IMR-90 (cell line): ENCODE data around the gene MSRB1. TPM values are rescaled to one million over a fixed set of nuclear protein-coding genes. Genes with fewer than 3 reads are reported as not detected.

Source experiments
- ATAC-seq: fragments of 200-7000 bp; cut with Tn5 transposase; 2 replicates; pipeline ENCODE4 v1.9.1; 2020; ENCODE audit warnings: low read depth, mild to moderate bottlenecking, moderate library complexity
- BruUV-seq: library from RNA; stranded (reverse); fragments of 400-500 nt; replicated peaks from 2 replicates; lab custom pipeline; 2021; lab: Mats Ljungman, UMichigan
- CTCF ChIA-PET: fragments of 300-600 bp; formaldehyde crosslinking; extraction: SDS; loops from one replicate; lab custom pipeline; 2021; ENCODE audit warnings: antibody characterized with exemption; lab: Yijun Ruan, JAX
- POLR2A ChIA-PET: fragments of 300-600 bp; sonication (Branson Sonifier 250); formaldehyde crosslinking; loops from one replicate; lab custom pipeline; 2022; ENCODE audit warnings: antibody characterized with exemption; ENCODE audit not compliant: unreplicated experiment; lab: Charles Lee
- DNase-seq: peaks from one replicate; pipeline ENCODE4 v3.0.0; 2013
- H2AFZ ChIP-seq: replicated peaks from 2 replicates; pipeline ENCODE3; 2013; ENCODE audit warnings: low read length, mild to moderate bottlenecking; ENCODE audit not compliant: poor library complexity
- H2AK5ac ChIP-seq: 2 replicates; pipeline ENCODE4 v1.6.1; 2013; ENCODE audit warnings: low read depth, low read length, inconsistent platforms
- H2AK9ac ChIP-seq: replicated peaks from 2 replicates; pipeline ENCODE3; 2013; ENCODE audit warnings: mild to moderate bottlenecking, low read depth, low read length, moderate library complexity; ENCODE audit not compliant: poor library complexity
- H2BK120ac ChIP-seq: 2 replicates; pipeline ENCODE4 v1.6.1; 2013; ENCODE audit warnings: low read depth, low read length, inconsistent platforms
- H2BK15ac ChIP-seq: 3 replicates; pipeline ENCODE4 v1.6.1; 2013; ENCODE audit warnings: low read depth, low read length, inconsistent platforms
- H2BK20ac ChIP-seq: 2 replicates; pipeline ENCODE4 v1.6.1; 2013; ENCODE audit warnings: low read depth, mild to moderate bottlenecking, inconsistent platforms, low read length, moderate library complexity
- H2BK5ac ChIP-seq: 2 replicates; pipeline ENCODE4 v1.6.1; 2013; ENCODE audit warnings: mild to moderate bottlenecking, low read depth, low read length, inconsistent platforms; ENCODE audit not compliant: poor library complexity, severe bottlenecking
- H3K14ac ChIP-seq: replicated peaks from 2 replicates; pipeline ENCODE4 v1.6.1; 2013; ENCODE audit warnings: low read depth, low read length, inconsistent platforms
- H3K18ac ChIP-seq: 2 replicates; pipeline ENCODE4 v1.6.1; 2013; ENCODE audit warnings: low read depth, low read length, control low read depth
- H3K23ac ChIP-seq: 2 replicates; pipeline ENCODE4 v1.6.1; 2013; ENCODE audit warnings: low read depth, low read length, inconsistent platforms
- H3K27ac ChIP-seq: 2 replicates; pipeline ENCODE4 v1.5.1; 2013; ENCODE audit warnings: mild to moderate bottlenecking, control low read depth, low read length; ENCODE audit not compliant: insufficient read depth
- H3K27me3 ChIP-seq: 2 replicates; pipeline ENCODE4 v1.6.1; 2013; ENCODE audit warnings: low read length; ENCODE audit not compliant: control insufficient read depth, insufficient read depth
- H3K36me3 ChIP-seq: 2 replicates; pipeline ENCODE4 v1.6.1; 2013; ENCODE audit warnings: low read length, mixed read lengths; ENCODE audit not compliant: control insufficient read depth, insufficient read depth
- H3K4ac ChIP-seq: 2 replicates; pipeline ENCODE4 v1.6.1; 2013; ENCODE audit warnings: low read depth, low read length, inconsistent platforms
- H3K4me1 ChIP-seq: 2 replicates; pipeline ENCODE4 v1.6.1; 2013; ENCODE audit warnings: low read length, mixed read lengths; ENCODE audit not compliant: control insufficient read depth, insufficient read depth
- H3K4me2 ChIP-seq: 2 replicates; pipeline ENCODE4 v1.6.1; 2013; ENCODE audit warnings: low read depth, mild to moderate bottlenecking, control low read depth, low read length, moderate library complexity
- H3K4me3 ChIP-seq: 2 replicates; pipeline ENCODE4 v1.5.1; 2013; ENCODE audit warnings: low read depth, mild to moderate bottlenecking, control low read depth, low read length, moderate library complexity; ENCODE audit not compliant: insufficient read depth
- H3K56ac ChIP-seq: 2 replicates; pipeline ENCODE4 v1.6.1; 2013; ENCODE audit warnings: low read length, inconsistent platforms; ENCODE audit not compliant: insufficient read depth; ENCODE audit errors: extremely low read depth
- H3K79me1 ChIP-seq, 2 experiments: 2 replicates each; pipeline ENCODE4 v1.6.1; 2013; ENCODE audit warnings: low read length in 2 of 2, inconsistent platforms in 1 of 2, low read depth in 1 of 2
- H3K9ac ChIP-seq: 2 replicates; pipeline ENCODE4 v1.6.1; 2013; ENCODE audit warnings: low read depth, low read length, control low read depth
- H3K9me1 ChIP-seq: 2 replicates; pipeline ENCODE4 v1.6.1; 2013; ENCODE audit warnings: low read length, inconsistent platforms; ENCODE audit not compliant: insufficient read depth
- H3K9me3 ChIP-seq: 2 replicates; pipeline ENCODE4 v1.6.1; 2013; ENCODE audit warnings: low read length; ENCODE audit not compliant: control insufficient read depth, insufficient read depth
- H4K20me1 ChIP-seq: 2 replicates; pipeline ENCODE4 v1.6.1; 2013; ENCODE audit warnings: low read length, inconsistent platforms; ENCODE audit not compliant: insufficient read depth
- H4K5ac ChIP-seq: 2 replicates; pipeline ENCODE4 v1.6.1; 2013; ENCODE audit warnings: mild to moderate bottlenecking, low read depth, low read length, control low read depth
- H4K8ac ChIP-seq, 2 experiments: 2 replicates each; pipeline ENCODE4 v1.6.1; 2013; ENCODE audit warnings: low read depth in 2 of 2, low read length in 2 of 2, control low read depth in 1 of 2, inconsistent platforms in 1 of 2
- H4K91ac ChIP-seq: 2 replicates; pipeline ENCODE4 v1.6.1; 2013; ENCODE audit warnings: low read depth, low read length, inconsistent platforms; ENCODE audit not compliant: insufficient read depth
- BHLHE40 ChIP-seq: fragments of 150-350 bp; IDR thresholded peaks from 2 replicates; pipeline ENCODE4 v1.6.1; 2016; ENCODE audit warnings: mild to moderate bottlenecking, low read depth, low read length
- CEBPB ChIP-seq: IDR thresholded peaks from 2 replicates; pipeline ENCODE4 v1.6.1; 2012; ENCODE audit warnings: low read depth, low read length, improper control_type of control experiment
- CHD1 ChIP-seq: IDR thresholded peaks from 2 replicates; pipeline ENCODE4 v1.6.1; 2012; ENCODE audit warnings: low read depth, low read length, improper control_type of control experiment
- FOS ChIP-seq: fragments of 150-350 bp; IDR thresholded peaks from 2 replicates; pipeline ENCODE4 v1.6.1; 2016; ENCODE audit warnings: low read depth, low read length
- MAFK ChIP-seq: IDR thresholded peaks from 2 replicates; pipeline ENCODE4 v1.6.1; 2012; ENCODE audit warnings: low read depth, low read length, improper control_type of control experiment
- MAZ ChIP-seq: IDR thresholded peaks from 2 replicates; pipeline ENCODE4 v1.6.1; 2012; ENCODE audit warnings: low read depth, mild to moderate bottlenecking, low read length, improper control_type of control experiment, moderate library complexity, borderline replicate concordance
- MXI1 ChIP-seq: IDR thresholded peaks from 2 replicates; pipeline ENCODE4 v1.6.1; 2012; ENCODE audit warnings: low read depth, mild to moderate bottlenecking, low read length, moderate library complexity, borderline replicate concordance
- NFE2L2 ChIP-seq: fragments of 150-350 bp; IDR thresholded peaks from 2 replicates; pipeline ENCODE4 v1.6.1; 2016; ENCODE audit warnings: low read depth, mild to moderate bottlenecking, low read length
- POLR2A ChIP-seq: IDR thresholded peaks from 2 replicates; pipeline ENCODE4 v1.6.1; 2012; ENCODE audit warnings: mild to moderate bottlenecking, low read depth, low read length
- RAD21 ChIP-seq: IDR thresholded peaks from 2 replicates; pipeline ENCODE4 v1.6.1; 2012; ENCODE audit warnings: low read length, improper control_type of control experiment
- RCOR1 ChIP-seq: IDR thresholded peaks from 2 replicates; pipeline ENCODE4 v1.6.1; 2012; ENCODE audit warnings: mild to moderate bottlenecking, low read length, improper control_type of control experiment; ENCODE audit not compliant: insufficient replicate concordance
- RFX5 ChIP-seq: IDR thresholded peaks from 2 replicates; pipeline ENCODE4 v1.8.0; 2012; ENCODE audit warnings: low read depth, mild to moderate bottlenecking, low read length, moderate library complexity
- SMC3 ChIP-seq: fragments of 150-350 bp; IDR thresholded peaks from 2 replicates; pipeline ENCODE4 v1.6.1; 2016; ENCODE audit warnings: low read depth, mild to moderate bottlenecking, antibody characterized with exemption, low read length, moderate library complexity
- WGBS, 2 experiments: methylation state at CpG; one replicate each; pipeline versions ENCODE4 v1.1.5 to v1.1.7; 2013; ENCODE audit warnings: missing lambda C conversion rate in 2 of 2; ENCODE audit not compliant: insufficient read length in 1 of 2; ENCODE audit errors: extremely low coverage in 2 of 2; 5-methylcytosine and 5-hydroxymethylcytosine counted together
- dilution Hi-C: fragments of 300-500 bp; cut with HindIII; formaldehyde crosslinking; loops from one replicate; pipeline ENCODE4 v1.14.3; 2018; ENCODE audit warnings: low sequenced_read_pairs; ENCODE audit not compliant: unreplicated experiment
- in situ Hi-C: fragments of 300-500 bp; cut with MboI; formaldehyde crosslinking; loops from 3 replicates; pipeline ENCODE4 v1.14.3; 2019; ENCODE audit warnings: low sequenced_read_pairs, inconsistent platforms, mixed read lengths
- intact Hi-C: fragments of 100-400 bp; cut with micrococcal nuclease; formaldehyde crosslinking; loops from 2 replicates; pipeline ENCODE4 v1.10.0; 2022
- polyA plus RNA-seq, 3 experiments: library from polyadenylated mRNA; depleted of rRNA; stranded (reverse); fragments of >200 nt; gene quantifications; 2 replicates each; pipeline ENCODE4 v1.2.3, GENCODE V29; 2012; ENCODE audit warnings: low replicate concordance in 1 of 3
- total RNA-seq: library from RNA; depleted of rRNA; stranded (reverse); fragments of >200 nt; gene quantifications from 2 replicates; pipeline ENCODE4 v1.2.3, GENCODE V29; 2012
- TF ChIP-seq, protein P1 (sequence below): fragments of 150-350 bp; IDR thresholded peaks from 2 replicates; pipeline ENCODE4 v1.6.1; 2016; ENCODE audit warnings: low read depth, mild to moderate bottlenecking, low read length, moderate library complexity, borderline replicate concordance
- TF ChIP-seq, protein P2 (sequence below): fragments of 150-350 bp; IDR thresholded peaks from 2 replicates; pipeline ENCODE4 v1.6.1; 2017; ENCODE audit warnings: mild to moderate bottlenecking, antibody characterized with exemption, low read length, low read depth

MSRB1 gene
- total and polyA plus RNA-seq, 2 of the 4 experiments (the other 2 are of a cell fraction) = 17.0 to 32.3 TPM

DNA sequence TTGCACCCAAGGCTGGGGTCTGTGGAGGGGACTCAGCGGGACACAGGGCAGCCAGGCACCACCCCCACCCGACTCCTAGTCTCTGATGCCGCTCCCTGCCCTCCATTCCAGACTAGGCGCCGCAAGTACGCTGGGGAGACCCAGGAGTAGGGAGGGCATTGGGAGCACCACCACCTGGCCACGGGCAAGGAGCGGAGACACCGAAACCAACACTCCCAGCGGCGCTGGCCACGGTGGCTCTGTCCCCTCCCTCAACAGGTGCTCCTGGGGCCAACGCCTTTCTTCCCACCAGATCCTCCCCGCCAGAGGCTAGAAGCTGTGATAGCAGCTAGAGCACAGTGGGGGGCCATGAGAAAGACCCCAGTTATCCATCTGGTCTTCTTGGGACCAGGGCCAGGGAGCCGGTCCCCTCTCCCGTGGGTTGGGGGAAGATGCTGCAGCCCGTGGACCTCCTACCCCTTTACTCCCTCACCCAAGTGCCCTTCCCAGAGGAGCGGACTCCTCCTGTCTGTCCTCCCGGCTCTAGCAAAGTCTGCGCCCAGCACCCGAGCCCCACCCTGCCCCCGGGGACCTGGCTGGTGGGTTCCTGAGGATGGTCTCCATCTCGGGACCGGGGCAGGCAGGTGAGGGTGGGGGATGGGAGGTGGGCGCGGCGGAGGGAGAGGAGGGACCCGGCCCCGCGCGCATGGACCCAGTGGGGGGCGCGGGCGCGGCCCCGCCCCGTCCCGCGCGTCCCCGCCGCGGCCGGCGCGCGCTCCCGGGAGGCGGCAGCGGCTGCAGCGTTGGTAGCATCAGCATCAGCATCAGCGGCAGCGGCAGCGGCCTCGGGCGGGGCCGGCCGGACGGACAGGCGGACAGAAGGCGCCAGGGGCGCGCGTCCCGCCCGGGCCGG lies 46.5 kb upstream of the MSRB1 start, which contains the start of gene SYNGR3:
Gene SYNGR3 (plus strand): TSS at position 762 of the 892 bp plus-strand sequence. CDS start 133 bp downstream, outside the sequence.
- H4K20me1 ChIP-seq = no peaks in the 10 kb centered on the region
- peak within 1 kb of the TSS; percentile 52 for H3K4me3 ChIP-seq
- peak within 1 kb of the TSS; percentile 84 for H2AFZ ChIP-seq
- H2AK9ac ChIP-seq = peak within 1 kb of the TSS; percentile 76
- H3K14ac ChIP-seq = no peak within 1 kb of the TSS
- no peak within 1 kb of the TSS for H4K91ac ChIP-seq
- peak within 1 kb of the TSS; percentile 89 for H3K4me2 ChIP-seq
- H3K9me1 ChIP-seq = peaks cover 20% of the 10 kb centered on the region
- no peak within 1 kb of the TSS for H2BK5ac ChIP-seq
- intact Hi-C loops = no loop called here
- dilution Hi-C loops = no loop called here
- 0 out of 2 replicates have a peak within 1 kb of the TSS, but pooled peaks have one; percentile 66 for H3K23ac ChIP-seq
- peaks cover 17% of the 10 kb centered on the region for H3K27me3 ChIP-seq
- no peak within 1 kb of the TSS for H2BK15ac ChIP-seq
- 0 out of 2 replicates have a peak within 1 kb of the TSS, but pooled peaks have one; percentile 23 for H4K5ac ChIP-seq
- no peak within 1 kb of the TSS for H3K27ac ChIP-seq
- no peak within 1 kb of the TSS for H3K9ac ChIP-seq
- H2AK5ac ChIP-seq = peak within 1 kb of the TSS; percentile 68
- 0% methylated on average over 9 of the region's 67 CpGs; no CpG with 5 or more reads in 1 of the 2 experiments for WGBS, 2 experiments
- peaks cover 13% of the 10 kb centered on the region for H3K36me3 ChIP-seq
- ATAC-seq = peak; percentile 18
- no peak within 1 kb of the TSS for H3K18ac ChIP-seq
- no peak for DNase-seq
- no peak within 1 kb of the TSS for H4K8ac ChIP-seq
- no peak within 1 kb of the TSS for H2BK20ac ChIP-seq
- H3K79me1 ChIP-seq = peaks cover 21 to 29% of the 10 kb centered on the region in 2 experiments
- in situ Hi-C loops = no loop called here
- no peak within 1 kb of the TSS for H3K56ac ChIP-seq
- ChIA-PET POLR2A (no interaction called here), CTCF (no interaction called here)
- H3K4me1 ChIP-seq = peaks cover 21% of the 10 kb centered on the region
- H3K9me3 ChIP-seq = peaks cover 2% of the 10 kb centered on the region; the same call in 1 of the 2 replicates
- no peak within 1 kb of the TSS for H2BK120ac ChIP-seq
- peak within 1 kb of the TSS; percentile 24; the same call in 1 of the 2 replicates for H3K4ac ChIP-seq
- no TSS peak for BruUV-seq
- no peak for TF ChIP-seq NFE2L2
- TF ChIP-seq RCOR1 = no peak
- no peak for TF ChIP-seq BHLHE40
- TF ChIP-seq POLR2A = no peak
- TF ChIP-seq CEBPB = no peak
- TF ChIP-seq, protein P1, sequence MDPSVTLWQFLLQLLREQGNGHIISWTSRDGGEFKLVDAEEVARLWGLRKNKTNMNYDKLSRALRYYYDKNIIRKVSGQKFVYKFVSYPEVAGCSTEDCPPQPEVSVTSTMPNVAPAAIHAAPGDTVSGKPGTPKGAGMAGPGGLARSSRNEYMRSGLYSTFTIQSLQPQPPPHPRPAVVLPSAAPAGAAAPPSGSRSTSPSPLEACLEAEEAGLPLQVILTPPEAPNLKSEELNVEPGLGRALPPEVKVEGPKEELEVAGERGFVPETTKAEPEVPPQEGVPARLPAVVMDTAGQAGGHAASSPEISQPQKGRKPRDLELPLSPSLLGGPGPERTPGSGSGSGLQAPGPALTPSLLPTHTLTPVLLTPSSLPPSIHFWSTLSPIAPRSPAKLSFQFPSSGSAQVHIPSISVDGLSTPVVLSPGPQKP = no peak
- TF ChIP-seq MAZ = no peak
- TF ChIP-seq CHD1 = no peak
- TF ChIP-seq, protein P2, sequence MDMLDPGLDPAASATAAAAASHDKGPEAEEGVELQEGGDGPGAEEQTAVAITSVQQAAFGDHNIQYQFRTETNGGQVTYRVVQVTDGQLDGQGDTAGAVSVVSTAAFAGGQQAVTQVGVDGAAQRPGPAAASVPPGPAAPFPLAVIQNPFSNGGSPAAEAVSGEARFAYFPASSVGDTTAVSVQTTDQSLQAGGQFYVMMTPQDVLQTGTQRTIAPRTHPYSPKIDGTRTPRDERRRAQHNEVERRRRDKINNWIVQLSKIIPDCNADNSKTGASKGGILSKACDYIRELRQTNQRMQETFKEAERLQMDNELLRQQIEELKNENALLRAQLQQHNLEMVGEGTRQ = no peak
- no peak for TF ChIP-seq SMC3
- TF ChIP-seq RFX5 = no peak
- no peak for TF ChIP-seq RAD21
- no peak for TF ChIP-seq MAFK
- TF ChIP-seq MXI1 = no peak
- TF ChIP-seq FOS = no peak
